ENCODE measurements around the gene TAPBPL.

Gene TAPBPL

DNA sequence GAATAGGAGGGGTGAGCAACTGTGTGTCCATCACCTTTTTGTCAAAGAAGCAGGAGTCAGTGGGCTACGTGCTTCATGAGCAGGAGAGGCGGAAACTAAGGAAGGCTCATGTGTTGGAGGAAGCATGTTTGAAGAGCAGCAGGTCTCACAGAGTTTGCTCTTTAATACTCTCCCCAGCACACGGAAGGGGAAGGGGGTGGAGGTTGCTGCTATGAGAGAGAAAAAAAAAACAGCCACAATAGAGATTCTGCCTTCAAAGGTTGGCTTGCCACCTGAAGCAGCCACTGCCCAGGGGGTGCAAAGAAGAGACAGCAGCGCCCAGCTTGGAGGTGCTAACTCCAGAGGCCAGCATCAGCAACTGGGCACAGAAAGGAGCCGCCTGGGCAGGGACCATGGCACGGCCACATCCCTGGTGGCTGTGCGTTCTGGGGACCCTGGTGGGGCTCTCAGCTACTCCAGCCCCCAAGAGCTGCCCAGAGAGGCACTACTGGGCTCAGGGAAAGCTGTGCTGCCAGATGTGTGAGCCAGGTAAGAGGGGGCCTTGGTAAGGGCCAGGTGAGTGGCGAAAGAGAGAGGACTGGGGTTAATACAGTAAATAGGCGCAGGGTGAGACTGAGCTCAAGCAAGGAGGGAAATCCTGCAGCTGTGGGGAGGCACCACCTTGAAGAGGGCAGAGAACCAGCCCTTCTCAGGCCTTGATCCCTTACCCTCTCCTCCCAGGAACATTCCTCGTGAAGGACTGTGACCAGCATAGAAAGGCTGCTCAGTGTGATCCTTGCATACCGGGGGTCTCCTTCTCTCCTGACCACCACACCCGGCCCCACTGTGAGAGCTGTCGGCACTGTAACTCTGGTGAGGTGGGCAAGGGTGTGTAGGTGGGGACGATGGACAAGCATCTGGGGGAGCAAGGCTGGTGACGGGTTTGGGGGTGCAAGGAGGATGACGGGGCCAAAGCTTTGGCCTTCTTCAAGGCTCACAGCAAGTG is 6.8 kb upstream of the TAPBPL start, which contains the start of gene CD27:
Gene CD27, plus strand, starts transcription at position 252 of the 985 bp plus-strand sequence. Its CDS starts 141 bp downstream, at position 393.
- TF ChIP-seq, protein P1, sequence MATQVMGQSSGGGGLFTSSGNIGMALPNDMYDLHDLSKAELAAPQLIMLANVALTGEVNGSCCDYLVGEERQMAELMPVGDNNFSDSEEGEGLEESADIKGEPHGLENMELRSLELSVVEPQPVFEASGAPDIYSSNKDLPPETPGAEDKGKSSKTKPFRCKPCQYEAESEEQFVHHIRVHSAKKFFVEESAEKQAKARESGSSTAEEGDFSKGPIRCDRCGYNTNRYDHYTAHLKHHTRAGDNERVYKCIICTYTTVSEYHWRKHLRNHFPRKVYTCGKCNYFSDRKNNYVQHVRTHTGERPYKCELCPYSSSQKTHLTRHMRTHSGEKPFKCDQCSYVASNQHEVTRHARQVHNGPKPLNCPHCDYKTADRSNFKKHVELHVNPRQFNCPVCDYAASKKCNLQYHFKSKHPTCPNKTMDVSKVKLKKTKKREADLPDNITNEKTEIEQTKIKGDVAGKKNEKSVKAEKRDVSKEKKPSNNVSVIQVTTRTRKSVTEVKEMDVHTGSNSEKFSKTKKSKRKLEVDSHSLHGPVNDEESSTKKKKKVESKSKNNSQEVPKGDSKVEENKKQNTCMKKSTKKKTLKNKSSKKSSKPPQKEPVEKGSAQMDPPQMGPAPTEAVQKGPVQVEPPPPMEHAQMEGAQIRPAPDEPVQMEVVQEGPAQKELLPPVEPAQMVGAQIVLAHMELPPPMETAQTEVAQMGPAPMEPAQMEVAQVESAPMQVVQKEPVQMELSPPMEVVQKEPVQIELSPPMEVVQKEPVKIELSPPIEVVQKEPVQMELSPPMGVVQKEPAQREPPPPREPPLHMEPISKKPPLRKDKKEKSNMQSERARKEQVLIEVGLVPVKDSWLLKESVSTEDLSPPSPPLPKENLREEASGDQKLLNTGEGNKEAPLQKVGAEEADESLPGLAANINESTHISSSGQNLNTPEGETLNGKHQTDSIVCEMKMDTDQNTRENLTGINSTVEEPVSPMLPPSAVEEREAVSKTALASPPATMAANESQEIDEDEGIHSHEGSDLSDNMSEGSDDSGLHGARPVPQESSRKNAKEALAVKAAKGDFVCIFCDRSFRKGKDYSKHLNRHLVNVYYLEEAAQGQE (IDR thresholded peaks at IDR 0.05; ENCODE audit: insufficient read depth in 1 of 2, low read depth in 2 of 2, low read length in 2 of 2): no peak
- TF ChIP-seq SIN3A (IDR thresholded peaks at IDR 0.05; ENCODE audit: borderline replicate concordance, insufficient read depth, low read length) (no peak), TAF1 (IDR thresholded peaks at IDR 0.05; ENCODE audit: borderline replicate concordance, insufficient read depth, low read length) (no peak), POLR2AphosphoS5 (IDR thresholded peaks at IDR 0.05; ENCODE audit: low read depth, low read length) (no peak), FOXP2 (optimal IDR thresholded peaks at IDR 0.05; ENCODE audit: borderline replicate concordance, extremely low read depth, extremely low read length, insufficient read depth) (no peak)

DNA sequence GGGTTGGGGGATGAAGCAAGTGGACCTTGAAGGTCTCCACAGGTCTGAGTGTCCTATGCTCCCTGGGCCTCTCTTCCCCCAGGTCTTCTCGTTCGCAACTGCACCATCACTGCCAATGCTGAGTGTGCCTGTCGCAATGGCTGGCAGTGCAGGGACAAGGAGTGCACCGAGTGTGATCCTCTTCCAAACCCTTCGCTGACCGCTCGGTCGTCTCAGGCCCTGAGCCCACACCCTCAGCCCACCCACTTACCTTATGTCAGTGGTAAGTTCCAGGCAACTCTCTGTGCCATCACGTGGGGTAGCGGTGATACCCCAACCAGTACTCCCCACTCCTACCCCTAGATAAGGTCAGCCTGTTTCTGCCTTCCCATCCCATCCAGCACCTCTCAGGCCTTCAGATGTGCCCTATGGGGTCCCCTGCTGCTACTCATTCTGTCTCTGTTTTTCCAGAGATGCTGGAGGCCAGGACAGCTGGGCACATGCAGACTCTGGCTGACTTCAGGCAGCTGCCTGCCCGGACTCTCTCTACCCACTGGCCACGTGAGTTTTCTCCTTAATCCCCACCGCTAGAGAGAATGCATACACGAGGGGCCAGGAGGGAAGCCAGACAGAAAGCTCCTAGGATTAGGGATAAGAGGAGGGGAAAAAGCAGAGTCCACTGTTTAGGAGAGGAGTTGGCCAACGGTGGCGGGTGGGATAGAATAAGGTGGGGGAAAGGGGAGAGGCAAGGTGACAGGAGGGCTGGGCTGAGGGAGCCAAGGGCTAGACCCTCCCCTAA is 1.6 kb upstream of the TAPBPL start:
- TF ChIP-seq, protein P1 (IDR thresholded peaks at IDR 0.05; ENCODE audit: insufficient read depth in 1 of 2, low read depth in 2 of 2, low read length in 2 of 2): no peak
- TF ChIP-seq POLR2AphosphoS5 (IDR thresholded peaks at IDR 0.05; ENCODE audit: low read depth, low read length) (no peak), FOXP2 (optimal IDR thresholded peaks at IDR 0.05; ENCODE audit: borderline replicate concordance, extremely low read depth, extremely low read length, insufficient read depth) (no peak), SIN3A (IDR thresholded peaks at IDR 0.05; ENCODE audit: borderline replicate concordance, insufficient read depth, low read length) (no peak), TAF1 (IDR thresholded peaks at IDR 0.05; ENCODE audit: borderline replicate concordance, insufficient read depth, low read length) (no peak)

DNA sequence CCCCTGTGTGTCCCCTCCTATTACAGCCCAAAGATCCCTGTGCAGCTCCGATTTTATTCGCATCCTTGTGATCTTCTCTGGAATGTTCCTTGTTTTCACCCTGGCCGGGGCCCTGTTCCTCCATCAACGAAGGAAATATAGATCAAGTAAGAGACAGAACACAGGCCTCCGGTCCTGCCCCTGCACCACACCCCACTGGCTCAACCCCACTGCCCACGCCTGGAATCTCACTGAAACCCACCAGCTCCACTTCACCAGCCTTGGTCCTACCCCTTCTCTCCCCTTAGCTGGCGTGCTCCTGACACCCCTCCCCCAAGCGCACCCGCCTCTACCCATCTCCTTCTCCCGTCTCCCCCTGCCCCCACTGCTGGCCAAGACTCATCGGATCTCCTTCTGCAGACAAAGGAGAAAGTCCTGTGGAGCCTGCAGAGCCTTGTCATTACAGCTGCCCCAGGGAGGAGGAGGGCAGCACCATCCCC is 934 bp upstream of the TAPBPL start:
- no peak for TF ChIP-seq FOXP2 (optimal IDR thresholded peaks at IDR 0.05; ENCODE audit: borderline replicate concordance, extremely low read depth, extremely low read length, insufficient read depth)
- TF ChIP-seq POLR2AphosphoS5 (IDR thresholded peaks at IDR 0.05; ENCODE audit: low read depth, low read length): no peak
- no peak for TF ChIP-seq TAF1 (IDR thresholded peaks at IDR 0.05; ENCODE audit: borderline replicate concordance, insufficient read depth, low read length)
- no peak for TF ChIP-seq SIN3A (IDR thresholded peaks at IDR 0.05; ENCODE audit: borderline replicate concordance, insufficient read depth, low read length)
- TF ChIP-seq, protein P1 (IDR thresholded peaks at IDR 0.05; ENCODE audit: insufficient read depth in 1 of 2, low read depth in 2 of 2, low read length in 2 of 2): no peak

DNA sequence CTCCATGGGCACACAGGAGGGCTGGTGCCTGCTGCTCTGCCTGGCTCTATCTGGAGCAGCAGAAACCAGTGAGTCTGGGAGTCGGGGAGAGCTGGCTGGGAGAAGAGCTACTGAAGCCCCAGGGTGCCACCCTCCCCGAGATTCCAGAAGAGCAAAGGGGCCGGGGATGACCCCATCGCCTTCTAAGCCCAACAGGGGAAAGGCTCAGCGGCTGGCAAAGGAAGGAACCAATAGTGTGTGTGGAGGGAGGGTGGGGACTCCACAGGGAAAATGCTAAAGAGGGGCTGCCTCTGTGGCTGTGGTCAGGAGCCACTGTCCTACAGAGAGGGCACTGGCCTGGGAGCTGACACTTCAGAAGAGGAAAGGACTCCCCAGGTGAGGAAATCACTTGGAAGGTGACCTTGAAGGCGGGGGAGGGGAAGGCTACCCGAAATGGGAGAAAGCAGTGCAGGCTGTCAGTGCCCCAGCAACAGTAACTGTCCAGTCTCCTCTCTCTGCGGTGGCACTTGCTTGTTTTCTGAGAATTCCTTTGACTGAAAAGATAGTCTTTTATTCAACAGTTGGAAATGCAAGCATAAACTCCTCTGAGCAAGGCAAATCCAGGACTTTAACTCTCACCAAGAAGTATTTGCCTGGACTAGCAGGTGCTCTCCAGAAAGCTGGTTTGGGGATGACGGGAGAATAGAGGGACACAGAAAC is 552 bp downstream of the TAPBPL start:
- TF ChIP-seq POLR2AphosphoS5 (IDR thresholded peaks at IDR 0.05; ENCODE audit: low read depth, low read length) (no peak), FOXP2 (optimal IDR thresholded peaks at IDR 0.05; ENCODE audit: borderline replicate concordance, extremely low read depth, extremely low read length, insufficient read depth) (no peak), TAF1 (IDR thresholded peaks at IDR 0.05; ENCODE audit: borderline replicate concordance, insufficient read depth, low read length) (no peak), SIN3A (IDR thresholded peaks at IDR 0.05; ENCODE audit: borderline replicate concordance, insufficient read depth, low read length) (no peak)
- TF ChIP-seq, protein P1 (IDR thresholded peaks at IDR 0.05; ENCODE audit: insufficient read depth in 1 of 2, low read depth in 2 of 2, low read length in 2 of 2): no peak
